HG02623 (cell line): ENCODE data around the gene PPP2R2D.
A peak's percentile ranks its signal among the peaks of the same experiment; 100 is the strongest.

Experiments used
- ATAC-seq: cut with Tn5 transposase; IDR thresholded peaks from one replicate; pipeline ENCODE4 v1.9.1; 2021; ENCODE audit warnings: moderate library complexity; ENCODE audit not compliant: unreplicated experiment

PPP2R2D gene

DNA sequence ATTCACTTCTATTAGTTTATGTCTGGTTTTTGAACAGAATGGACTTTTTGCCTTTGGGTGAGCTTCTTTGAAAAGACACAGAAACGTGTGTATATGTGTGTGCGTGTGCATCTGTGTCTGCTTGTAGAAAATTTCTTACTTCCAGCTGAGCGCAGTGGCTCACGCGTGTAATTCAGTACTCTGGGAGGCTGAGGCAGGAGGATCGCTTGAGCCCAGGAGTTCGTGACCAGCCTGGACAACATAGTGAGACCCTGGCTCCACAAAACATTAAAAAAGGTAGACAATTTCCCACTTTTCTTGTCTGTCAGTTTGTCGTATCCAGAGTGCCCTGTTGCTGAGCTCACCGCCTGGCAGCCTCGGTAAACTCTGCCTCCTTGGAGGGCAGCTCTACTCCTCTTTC, 25.4 kb downstream of the PPP2R2D start:
- no peak for ATAC-seq

DNA sequence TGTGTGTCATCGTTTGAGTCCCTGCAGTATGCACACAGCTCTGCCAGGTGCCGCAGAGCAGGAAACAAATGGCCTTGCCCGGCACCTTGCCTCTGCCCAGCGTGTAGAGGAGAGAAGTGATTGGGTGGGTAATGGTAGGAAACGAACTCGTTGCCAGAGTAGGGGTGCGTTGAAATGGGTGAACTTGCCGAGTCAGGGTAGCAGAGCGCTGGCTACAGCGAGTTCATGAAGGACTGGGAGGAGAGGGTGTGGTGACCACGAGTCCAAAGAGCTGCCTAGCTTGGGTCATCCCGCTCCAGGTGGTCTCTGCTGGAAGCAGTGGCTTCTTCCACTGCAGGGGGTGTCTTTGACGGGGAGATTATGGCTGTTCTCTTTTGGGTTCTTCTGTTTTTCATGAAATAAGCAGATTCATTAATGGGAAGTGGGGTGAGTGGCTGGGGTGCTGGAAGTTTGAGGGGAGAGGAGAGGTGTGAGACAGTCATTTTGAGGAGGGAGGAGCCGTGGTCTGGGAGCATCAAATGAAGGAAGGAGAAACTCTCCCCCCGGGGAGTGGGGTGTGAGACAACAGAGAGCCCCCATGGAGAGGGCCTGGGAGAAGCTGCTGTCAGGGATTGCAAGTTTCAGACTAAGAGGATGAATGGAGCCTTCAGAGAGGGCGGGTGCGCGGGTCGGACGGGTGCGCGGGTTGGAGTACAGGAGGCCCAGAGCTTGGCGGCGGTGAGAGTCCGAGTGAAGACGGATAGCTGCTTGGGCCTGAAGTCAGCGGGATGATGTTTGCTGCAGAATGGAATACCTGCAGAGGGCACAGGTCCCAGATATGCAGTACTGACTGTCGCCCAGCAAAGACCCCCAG, 26.2 kb downstream of the PPP2R2D start:
- ATAC-seq = no peak

DNA sequence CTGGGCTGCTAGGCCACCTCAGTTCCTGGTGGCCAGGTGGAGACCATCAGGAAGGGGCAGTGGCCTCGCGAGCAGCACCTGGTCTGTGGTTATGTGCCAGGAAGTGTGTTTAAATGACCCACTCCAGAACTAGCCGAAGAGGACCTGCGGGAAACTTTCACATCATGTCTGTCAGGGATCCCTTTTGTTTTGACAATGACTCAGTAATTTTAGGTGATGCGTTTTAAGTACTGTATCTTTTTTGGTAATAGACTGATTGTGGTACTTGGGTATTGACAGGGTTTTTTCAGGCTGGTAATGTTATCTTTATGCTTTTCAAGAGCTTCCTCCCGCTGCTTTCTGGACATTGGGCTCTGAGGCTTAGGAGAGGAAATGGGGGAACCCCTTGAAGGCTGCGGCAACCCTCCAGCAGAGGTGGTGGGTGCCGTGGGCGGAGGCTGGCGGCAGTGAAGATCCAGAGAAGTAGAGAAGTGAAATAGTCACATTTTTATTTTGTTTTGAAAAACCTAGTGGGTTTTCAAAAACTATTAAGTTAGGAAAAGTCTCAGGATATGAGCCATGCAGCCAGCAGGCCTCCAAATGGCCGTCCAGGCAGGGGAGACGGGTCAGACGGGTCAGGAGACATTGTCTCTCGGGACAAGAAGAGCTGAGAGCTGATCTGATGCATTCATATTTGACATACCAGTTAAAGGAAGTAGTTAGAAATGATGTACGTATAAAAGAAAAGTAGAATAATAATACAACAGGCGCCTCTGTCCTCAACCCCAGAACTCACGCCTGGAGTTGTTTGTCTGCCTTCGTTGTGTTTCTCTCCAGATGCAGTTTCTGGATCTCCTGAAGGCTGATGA, 27.7 kb downstream of the PPP2R2D start:
- ATAC-seq = peak; percentile 84

DNA sequence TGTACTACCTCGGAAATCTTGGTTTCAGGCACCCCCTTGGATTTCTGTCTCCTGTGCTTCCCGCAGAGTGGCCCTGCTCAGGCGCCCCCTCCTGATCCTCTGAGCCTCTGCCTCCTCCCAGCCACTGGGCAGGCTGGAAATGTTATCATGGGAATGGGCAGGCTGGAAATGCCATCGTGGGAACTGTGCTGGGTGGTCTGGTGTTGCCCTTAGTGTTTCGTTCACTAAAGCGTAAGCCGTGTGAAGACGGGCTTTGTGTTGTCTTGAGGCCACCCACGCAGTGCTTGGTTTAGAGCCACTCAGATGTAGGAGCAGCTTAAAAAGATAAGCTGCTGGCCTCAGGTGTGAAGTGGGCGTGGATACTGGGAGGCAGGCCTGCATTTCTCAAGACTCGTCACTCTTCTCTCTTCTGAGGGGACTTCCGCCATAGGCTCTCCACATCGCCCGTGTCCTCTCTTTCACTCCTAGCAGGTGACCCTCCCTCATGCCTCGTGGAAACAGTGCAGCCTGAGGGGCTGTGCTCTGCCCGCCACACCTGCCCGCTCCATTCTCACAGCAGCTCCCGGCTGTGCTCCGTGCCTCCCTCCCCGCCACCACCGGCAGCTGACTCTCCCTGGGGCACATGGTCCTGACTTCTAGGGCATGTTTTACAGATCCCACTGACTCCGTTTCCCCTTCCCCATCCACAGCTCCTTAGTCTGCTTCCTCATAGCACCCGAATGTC, 28.5 kb downstream of the PPP2R2D start:
- no peak for ATAC-seq

DNA sequence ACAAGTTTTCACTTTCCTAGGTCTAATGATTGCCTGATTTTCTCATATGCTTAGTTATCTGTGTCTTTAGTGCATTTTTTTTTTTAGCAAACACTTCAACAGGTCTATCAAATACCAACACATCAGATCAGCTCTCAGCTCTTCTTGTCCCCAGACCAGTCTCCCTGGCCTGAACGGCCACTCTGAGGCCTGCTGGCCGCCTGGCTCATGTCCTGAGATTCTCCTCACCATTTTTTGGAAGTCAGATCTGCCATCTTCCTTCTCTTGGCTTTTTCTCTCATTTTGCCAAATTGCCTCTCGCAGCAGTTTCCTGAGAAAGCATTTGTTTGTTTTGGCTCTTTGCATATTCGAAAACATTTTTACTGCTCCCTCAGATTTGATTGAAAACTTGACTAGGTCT, 29.3 kb downstream of the PPP2R2D start:
- ATAC-seq = no peak

DNA sequence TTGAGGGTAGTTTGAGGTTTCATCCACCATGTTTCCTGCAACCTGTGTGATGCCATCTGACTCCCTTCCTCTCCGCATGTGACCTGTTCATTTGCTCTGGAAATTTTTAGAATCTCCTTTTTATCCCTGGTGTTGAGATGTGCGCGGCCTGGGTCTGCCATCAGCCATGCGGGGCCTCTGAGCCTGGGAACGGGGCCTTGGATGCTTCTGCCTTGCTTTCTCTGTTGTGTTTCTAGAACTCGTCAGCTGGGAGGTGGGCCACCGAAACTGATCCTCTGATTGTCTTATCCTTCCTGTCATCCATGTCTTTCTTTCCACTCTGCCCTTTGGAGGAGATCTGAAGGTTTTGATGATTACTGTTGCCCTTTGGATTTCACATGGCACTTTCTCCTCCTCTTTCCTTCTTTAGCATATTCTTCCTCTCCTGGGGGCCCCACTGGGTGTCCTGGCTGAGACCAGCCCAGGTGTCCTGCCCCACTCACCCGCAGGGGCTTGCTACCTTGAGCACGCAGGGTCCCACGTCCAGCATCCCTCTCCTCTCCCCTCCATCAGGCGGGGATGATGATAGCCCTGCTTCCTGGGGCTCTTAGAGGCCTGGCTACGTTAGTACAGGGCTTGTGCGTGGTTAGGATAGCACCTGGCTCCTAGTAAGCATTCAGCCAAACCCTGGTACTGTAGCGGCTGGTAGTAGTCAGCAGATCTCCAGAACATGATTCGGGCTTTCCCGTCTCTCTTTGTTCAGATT, 29.9 kb downstream of the PPP2R2D start:
- ATAC-seq = no peak

DNA sequence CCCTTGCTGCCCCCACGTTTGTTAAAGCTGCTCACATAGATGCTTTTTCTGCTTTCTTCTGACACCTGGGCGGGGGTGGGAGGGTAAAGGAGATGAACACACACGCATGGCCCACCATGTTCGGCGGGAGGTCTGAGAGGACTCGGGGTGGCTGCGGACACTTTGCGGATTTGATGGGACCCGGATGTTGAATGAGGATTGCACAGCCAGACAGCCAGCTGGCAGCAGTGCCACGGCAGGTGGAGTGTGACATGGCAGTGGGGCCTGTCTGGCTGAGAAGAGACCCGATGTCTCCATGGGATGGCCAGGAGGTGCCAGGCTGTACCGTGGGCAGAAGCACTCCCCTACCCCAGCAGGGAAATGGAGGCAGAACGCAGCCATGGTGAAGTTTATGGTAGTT, 31.2 kb downstream of the PPP2R2D start:
- no peak for ATAC-seq

DNA sequence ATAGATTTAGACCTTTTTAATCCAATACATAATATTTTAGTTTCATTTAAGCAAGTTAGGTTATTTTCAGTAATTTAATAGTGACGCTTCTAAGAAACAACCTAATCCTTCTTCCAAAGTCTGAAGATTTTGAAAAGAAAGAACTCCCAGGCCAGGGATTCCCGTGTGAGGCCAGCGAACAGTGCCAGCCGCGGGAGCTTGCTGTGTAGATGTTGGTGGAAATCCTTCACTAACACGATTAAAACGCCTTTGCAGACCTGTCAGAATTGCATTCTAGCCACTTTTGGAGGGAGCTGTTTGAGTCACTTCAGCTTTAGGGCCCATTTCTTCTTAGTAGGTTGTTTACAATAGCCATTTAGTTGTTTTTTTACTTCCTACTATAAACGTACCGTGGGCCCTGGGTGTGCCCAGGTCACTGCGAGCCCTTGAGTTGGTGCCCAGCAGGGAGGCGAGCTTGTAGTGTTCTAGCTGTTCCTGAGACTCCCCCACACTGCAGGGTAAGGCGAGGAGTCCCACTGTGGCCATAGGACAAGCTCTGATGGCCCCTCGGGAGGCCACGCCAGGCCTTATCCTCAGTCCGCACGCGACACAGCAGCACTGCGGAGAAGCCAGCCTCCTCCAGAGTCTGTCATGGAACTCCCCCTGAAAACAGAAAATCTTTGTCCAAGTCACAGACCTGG, 32.3 kb downstream of the PPP2R2D start:
- ATAC-seq = no peak

DNA sequence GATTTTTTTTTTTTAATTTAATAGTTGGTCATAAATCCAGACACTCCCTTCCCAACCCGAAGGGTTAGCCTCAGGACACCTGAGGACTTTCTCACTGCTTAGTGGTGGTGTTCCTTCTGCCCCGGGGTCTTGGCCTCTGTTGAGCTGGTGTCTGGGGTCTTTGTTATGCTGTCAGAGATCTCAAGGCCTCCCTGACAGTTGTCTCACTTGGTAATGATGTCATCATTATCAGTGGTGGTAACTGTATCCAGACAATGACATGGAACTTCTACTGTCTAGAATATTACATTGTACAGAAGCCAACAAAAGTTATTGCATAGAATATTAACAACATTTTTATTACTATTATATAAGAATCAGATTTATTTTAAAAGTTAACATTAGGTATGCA, 32.9 kb downstream of the PPP2R2D start:
- no peak for ATAC-seq

DNA sequence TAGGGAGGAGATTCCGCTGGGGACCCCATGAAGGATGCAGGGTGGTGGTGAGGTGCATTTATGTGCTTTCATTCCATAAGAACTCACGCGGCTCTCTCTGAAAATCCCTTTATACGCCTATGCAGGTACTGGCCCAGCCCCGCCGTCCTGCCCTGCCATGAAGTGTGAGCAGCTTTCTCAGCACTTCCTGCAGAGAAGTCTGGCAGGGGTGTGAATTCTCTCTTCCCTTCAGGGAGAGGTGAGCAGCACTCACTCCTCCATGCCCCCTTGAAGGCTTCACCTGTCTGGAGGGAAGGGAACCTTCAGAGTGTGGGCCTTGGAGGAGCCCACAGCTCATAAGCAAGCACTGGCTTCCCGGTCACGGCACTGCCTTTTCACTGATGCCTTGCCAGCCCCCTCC, 34.0 kb downstream of the PPP2R2D start:
- no peak for ATAC-seq

DNA sequence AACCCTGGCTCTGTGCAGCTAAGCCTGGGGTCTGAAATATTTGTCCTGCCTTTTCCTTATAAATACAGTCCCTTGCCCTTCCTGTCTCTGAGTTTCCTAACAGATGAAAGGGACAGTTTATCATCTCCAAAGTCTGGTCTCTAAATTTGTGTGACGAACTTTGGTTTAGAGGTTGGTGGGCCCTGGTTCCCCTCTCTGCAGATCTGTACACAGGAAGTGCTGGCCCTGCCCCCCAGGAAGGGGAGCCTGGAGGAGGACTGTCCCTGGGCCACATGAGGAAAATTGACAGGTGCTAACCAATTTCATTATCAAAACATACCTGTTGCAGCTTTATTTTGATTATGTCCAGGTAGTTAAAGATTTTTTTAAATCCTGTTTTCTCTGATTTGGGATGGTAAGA, 34.5 kb downstream of the PPP2R2D start:
- no peak for ATAC-seq

DNA sequence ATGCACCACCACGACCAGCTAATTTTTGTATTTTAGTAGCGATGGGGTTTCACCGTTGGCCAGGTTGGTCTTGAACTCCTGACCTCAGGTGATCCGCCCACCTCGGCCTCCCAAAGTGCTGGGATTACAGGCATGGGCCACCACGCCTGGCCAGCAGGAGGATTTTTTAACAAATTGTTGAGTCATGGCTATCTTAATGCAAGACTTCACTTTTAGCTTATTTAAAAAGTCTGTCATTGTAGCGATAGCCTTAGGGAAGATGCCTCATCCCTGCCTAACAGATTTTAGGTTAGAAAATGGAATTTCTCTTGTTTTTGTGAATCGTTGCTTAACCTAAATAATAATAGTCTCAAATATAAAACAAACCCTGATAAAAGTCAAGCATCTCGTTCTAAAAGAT, 35.5 kb downstream of the PPP2R2D start:
- no peak for ATAC-seq

DNA sequence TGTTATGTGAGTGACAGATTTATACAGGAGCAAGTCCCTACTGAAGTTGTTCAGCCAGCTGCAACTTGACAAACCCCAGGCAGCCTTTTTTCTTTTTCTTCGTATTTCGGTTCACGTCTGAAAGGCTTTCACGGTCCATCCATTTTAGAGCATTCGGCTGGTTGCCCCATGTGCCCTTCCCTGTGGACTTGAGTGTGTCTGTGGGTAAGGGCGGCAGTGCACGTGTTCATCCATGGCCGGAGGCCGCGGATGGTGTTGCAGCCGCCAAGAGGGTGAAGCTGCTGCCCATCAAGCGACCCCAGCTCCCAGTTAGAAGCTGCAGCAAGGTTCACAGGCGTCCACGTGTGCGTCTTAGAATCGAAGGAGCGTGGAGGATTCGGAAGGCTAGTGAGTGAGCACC, 35.9 kb downstream of the PPP2R2D start:
- no peak for ATAC-seq

DNA sequence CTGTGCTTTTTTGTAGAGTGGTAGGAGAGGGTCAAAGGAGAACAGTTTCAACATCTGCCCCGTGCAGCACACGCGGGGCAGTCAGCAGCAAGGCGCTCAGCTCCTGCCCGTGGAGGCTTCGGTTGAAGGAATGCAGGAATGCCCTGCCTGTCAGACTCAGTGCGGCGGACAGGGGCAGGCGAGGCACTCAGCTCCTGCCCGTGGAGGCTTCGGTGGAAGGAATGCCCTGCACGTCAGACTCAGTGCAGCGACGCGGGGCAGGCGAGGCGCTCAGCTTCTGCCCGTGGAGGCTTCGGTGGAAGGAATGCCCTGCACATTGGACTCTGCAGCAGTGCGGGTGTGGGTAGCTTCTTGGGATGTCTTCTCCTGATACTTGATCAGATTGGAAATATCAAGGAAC, 37.0 kb downstream of the PPP2R2D start:
- no peak for ATAC-seq

DNA sequence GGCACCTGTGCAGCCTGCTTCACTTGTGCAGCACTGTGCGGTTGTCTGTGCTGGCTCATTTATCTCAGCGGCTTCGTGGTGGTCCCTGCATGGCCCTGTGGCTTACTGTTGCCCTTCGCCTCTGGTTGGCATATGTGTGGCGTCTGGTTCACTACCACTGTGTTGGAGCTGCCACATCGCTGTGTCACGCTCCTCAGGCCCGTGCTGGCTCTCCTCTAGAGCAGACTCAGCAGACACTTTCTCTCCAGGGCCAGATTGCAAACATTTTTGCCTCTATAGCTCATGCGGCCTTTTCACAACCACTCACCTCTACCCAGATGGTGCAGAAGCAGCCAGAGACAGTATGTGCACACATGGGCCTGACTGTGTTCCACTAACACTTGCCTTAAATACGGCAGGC, 37.9 kb downstream of the PPP2R2D start:
- ATAC-seq = no peak

DNA sequence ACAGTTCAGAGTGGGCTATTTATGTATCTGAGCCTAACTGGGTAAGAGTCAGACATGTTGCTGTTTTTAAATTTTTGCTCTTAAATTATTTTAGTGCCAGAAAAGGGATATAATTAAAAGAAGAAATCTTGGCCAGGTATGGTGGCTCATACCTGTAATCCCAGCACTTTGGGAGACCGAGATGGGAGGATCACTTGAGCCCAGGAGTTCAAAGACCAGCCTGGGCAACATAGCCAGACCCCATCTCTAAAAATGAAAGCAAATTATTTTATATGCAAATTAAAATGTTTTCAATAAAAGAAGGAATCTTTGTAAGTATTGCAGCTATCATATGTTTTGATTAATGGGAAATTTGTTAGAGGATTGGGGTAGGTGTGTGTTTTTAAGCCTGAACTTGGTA, 41.6 kb downstream of the PPP2R2D start:
- no peak for ATAC-seq

DNA sequence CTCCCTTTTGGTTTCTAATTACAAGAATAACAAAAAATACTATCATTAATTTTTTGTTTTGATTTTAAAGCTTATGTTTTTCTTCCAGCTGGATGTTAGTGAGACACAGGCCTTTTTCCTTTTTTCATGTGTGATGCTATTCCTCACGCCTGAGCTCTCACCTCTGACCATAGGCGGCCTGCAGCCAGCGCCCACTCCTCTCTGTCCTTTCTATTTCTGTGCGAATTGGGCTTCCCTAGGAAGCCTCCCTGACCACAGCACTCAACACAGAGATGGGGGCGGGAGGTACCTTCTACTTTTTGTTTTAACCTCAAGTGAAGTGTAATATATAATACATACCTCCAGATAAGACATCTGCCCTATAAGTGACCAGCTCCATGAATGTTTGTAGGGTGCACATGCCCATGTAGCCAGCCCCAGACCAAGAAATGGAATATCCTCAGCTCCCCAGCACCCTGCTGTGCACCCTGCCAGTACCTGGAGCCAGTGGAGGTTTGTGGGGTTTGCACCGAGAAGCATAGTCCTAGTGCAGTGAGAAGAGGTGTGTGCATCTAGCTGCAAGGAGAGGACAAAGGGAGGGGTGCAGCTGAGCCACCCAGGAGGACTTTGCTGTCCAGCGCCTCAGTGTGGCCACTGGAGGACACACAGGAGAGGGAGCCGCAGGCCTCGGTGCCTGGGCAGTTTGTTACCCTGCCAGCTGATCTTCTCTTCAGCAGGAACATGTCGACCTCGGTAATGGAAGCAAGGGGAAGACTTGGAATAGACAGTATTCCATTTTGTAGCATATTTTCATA, 42.4 kb downstream of the PPP2R2D start:
- no peak for ATAC-seq

DNA sequence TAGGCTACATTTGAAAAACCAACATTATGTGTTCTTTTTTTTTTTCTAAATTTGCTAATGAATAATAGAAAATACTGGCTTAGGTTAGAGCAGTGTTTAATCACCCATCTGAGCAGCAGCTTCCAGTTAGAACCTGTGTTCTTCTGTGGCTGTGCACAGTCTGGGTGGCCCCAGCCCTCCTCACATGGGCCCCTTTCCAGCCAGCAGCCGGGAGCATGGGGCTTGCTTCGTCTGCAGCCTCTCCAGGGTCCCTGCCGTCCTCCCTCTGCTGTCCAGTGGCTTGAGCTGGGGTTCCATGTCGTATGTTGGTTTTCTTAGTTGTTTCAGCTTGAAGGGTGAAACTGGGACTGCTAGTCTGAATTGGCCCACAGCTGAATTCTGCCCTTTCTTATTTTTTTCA, 43.6 kb downstream of the PPP2R2D start:
- ATAC-seq = no peak

DNA sequence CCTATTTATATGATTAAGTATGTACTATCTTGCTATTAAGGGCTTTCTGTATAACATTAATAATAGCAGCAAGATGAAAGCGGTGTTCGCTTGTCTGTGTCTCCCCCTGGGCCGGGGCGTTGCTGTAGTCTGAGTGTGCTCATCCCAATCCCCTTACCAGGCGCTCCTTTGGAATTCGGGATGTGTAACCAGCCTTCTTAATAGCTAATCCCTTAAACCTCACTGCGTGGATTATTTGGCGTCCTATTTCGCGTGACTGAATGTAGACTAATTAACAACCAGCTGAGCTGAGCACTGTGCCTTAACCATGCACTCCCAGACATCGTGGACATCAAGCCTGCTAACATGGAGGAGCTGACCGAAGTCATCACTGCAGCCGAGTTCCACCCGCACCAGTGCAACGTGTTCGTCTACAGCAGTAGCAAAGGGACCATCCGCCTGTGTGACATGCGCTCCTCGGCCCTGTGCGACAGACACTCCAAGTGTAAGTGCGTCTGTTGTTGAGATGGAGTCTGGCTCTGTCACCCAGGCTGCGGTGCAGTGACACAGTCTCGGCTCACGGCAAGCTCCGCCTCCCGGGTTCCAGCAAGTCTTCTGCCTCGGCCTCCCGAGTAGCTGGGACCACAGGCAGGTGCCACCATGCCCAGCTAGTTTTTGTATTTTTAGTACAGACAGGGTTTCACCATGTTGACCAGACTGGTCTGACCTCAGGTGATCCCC, 44.3 kb downstream of the PPP2R2D start:
- ATAC-seq = no peak
